GM12872 (cell line): ENCODE data around the gene KIRREL1.

Experiments used
- TF ChIP-seq, protein P1 (sequence below): IDR thresholded peaks from 3 replicates; pipeline ENCODE4 v1.5.1; 2011; ENCODE audit warnings: low read depth, mild to moderate bottlenecking, low read length, moderate library complexity; ENCODE audit not compliant: insufficient read depth

Gene KIRREL1

DNA sequence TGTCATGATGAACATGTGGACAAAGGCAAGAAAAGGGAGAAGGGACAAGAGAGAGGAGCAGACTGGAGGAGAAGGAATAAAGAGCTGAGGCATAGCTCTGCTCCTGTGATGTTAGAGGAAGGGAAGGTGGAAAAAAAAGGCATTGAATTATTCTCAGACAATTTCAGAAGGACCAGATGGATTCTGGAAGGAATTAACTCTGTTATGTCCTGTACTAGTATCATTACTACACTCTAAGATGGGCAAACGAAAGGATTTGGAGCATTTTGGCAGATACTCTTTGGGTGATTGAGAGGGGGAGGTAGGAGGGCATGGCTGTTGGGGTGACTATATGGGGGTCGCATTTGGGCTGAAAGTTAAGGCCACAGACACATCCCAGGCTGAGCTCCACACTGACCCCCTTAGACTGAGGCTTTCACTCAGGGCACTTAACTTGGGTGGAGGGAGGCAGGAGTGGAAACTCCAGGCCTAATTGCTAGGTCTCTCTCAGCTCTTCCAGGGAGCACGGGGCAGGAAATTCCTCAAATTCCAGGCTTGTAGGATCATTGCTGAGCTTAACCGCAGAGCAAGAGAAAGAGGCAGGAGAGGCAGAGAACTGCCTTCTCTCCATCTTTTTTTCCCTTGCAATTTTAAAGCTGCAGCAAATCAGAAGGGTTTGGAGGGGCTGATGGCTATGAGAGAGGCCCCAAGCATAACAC lies 25.9 kb downstream of the KIRREL1 start:
- TF ChIP-seq, protein P1, sequence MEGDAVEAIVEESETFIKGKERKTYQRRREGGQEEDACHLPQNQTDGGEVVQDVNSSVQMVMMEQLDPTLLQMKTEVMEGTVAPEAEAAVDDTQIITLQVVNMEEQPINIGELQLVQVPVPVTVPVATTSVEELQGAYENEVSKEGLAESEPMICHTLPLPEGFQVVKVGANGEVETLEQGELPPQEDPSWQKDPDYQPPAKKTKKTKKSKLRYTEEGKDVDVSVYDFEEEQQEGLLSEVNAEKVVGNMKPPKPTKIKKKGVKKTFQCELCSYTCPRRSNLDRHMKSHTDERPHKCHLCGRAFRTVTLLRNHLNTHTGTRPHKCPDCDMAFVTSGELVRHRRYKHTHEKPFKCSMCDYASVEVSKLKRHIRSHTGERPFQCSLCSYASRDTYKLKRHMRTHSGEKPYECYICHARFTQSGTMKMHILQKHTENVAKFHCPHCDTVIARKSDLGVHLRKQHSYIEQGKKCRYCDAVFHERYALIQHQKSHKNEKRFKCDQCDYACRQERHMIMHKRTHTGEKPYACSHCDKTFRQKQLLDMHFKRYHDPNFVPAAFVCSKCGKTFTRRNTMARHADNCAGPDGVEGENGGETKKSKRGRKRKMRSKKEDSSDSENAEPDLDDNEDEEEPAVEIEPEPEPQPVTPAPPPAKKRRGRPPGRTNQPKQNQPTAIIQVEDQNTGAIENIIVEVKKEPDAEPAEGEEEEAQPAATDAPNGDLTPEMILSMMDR, result no peak

DNA sequence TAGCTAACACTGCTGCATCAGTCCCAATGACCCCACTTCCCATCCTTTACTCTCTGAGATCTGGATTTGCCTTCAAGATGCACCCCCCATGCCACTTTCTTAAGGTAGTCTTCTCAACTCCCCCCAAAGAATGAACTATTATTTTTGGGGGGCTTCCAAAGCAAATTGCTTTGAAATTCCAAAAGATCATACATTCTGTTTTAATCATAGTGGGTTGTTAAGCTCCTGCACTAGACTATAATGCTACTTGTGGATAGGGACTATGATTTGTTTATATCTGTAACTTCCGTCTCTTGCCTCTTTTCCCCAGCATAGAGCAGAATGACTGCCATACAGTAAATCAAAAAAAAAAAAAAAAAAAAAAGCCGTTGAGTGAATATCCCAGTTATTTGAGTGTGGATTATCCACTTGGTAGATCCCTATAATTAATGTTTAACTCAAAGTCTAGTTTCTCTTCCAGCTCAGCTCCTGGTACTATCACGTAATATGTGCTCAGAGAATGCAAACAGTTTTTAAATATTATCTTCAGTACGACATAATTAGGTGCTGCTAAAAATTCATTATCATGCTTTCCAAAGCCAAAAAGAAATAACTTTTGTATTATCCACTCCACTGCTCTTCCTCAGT lies 26.9 kb downstream of the KIRREL1 start:
- TF ChIP-seq, protein P1, result no peak

DNA sequence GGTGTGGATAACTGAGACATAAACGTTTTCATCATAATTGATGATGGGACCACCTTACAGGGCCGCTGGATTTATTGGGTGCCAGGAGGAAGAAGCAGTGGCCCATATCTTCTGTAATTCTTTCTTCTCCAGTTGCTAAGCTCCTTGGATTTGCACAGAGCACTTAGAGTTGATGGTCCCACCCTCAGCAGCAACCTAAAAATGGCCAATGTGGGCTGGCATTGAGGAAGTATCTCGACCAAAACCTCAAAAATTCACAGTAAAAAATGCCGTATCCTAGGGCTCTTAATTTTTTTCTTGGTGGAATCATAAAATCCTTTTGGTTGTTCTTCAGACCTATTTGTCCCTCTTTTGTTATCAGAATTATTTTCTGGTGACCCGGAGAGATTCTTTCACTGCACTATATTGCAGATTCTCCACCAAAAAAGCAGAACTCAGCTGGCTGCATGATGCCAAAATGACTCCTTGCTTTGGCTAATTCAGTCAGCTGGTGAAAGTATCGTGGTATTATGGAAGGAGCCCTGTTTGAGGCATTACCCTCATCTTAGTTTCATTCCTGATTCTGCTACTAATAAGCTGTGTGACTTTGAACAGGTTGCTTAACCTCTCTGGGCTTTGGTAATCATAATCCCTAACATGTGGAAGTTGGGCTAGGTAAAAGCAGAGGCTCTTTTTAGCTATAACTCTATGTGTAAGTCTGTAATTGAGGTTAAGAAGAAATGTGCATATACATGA lies 27.6 kb downstream of the KIRREL1 start:
- TF ChIP-seq, protein P1, result no peak

DNA sequence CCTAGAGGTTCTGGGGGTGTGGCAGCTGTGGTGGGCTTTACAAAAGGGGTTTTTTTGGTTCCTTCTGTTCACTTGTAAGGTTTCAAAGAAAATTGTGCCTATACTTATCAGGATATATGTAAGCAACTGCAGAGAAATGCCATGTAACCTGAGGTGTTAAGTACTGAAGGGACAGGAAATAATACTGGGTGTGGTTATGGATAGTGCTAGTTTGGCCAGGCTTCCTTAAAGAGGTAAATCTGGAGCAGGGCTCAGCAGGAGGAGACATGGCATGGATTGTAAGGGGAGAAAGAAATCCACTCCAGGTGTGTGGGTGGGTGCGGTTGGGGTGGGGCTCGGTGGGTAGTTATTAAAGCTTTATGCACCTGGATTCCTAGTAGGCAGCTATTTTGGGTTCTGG lies 28.3 kb downstream of the KIRREL1 start:
- TF ChIP-seq, protein P1, result no peak

DNA sequence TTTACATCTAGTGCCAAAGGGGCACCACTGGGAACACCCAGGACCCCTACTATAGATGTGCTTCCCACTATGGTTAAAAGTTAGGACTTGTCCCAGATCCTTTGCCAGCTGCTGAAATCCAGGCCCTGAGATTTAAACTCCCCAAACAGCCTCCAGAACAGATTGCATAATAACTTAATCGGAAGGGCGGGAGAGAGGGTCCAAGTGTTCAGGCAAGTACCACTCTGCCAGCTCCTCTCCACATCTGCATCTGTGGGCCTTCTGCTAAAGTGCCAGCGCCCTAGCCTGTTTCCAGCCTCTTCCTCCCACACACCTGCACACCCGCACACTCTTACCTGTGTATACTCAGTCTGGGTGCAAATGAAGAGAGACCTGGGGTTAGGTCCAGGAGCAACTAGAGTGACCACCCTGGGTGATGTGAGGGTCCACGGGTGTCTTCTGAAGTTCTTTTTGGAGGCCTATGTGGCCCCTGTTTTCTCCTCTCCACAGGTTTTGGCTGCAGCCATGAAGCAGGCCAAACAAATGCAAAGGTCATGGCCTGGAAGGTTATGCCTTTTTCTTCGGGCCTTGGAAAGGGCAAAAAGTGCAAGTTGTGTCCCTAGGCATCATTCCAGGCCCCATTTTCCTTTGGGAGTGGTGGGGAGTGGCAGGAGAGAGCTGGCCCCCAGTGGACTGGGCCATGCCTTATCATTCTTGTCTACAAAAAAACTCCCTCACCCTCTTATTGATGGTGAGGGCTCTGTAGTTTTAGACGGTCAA lies 29.3 kb downstream of the KIRREL1 start:
- TF ChIP-seq, protein P1, result no peak

DNA sequence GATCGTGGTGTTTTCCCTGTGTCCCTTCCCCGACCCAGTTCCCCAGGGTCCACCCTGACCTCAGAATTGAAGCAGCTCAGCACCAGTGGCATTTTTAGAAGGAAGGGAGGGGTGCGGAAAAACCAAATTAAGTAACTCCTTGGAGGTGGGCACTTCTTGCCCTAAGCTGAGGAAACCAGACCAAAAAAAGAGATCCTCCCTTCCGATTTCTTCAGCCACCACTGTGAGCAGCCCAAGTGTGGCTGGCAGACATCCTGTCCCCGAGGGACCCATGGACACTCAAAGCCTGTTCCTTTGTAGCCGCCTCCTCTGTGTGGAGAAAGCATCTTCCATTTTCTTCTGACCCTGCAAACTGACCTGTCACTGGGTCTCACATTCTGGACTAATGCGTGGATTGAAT lies 31.3 kb downstream of the KIRREL1 start:
- TF ChIP-seq, protein P1, result no peak

DNA sequence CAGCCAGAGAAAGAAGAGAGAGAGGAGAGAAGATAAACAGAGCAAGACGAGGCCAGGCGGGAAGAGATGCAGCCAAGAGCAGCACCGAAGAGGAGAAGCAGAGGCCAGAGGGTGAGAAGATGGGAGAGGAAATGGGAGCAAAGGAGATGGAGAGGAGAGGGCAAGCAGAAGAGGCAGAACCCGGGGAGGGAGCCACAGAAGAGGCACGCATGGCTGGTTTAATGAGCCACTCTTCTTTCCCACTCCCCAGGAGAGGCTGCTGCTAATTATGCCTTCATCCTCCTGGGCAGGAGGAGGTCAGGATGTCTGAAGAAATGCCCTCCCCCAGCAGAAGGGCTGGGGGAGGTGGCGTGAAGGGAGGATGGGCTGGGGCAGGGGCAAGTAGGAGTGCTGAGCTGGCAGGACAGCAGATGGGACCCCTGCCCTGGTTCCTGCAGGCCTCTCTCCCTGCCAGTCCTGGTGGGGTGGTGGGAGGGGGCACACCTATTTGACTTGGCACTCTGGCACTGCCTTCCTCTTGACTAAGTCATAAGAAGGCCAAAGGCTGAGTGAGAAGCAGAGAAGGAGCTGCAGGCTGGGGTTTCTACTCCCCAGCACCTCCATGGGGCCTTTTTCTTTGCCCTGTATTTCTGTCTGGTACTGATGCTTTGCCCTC lies 32.3 kb downstream of the KIRREL1 start:
- TF ChIP-seq, protein P1, result no peak
